ENCODE results near the gene GPA33. TPM values are rescaled to one million over a fixed set of nuclear protein-coding genes. Genes with fewer than 3 reads are reported as not detected.

Gene GPA33
- 0.27 and 0.31 TPM in 2 replicates for total RNA-seq (2013; cell fraction: nucleolus; rRNA removed)
- total RNA-seq (2014; rRNA removed) (0.22 and 0.23 TPM in 2 replicates), total RNA-seq (2014; rRNA removed; fragmentation: Illumina TruSeq; extraction: Trizol) (0.13 and 0.14 TPM in 2 replicates), total RNA-seq (2021) (0.21 and 0.88 TPM in 2 replicates), polyA plus RNA-seq (2011; rRNA removed) (0.10 TPM in 1 of 2 replicates, not detected in the other), polyA plus RNA-seq (2014; fragmentation: Illumina TruSeq; extraction: Trizol) (0.12 and 0.25 TPM in 2 replicates), polyA plus RNA-seq (2014; fragmentation: Nextera tagmentation; extraction: Ambion mirVana) (under 1 TPM in 1 of 2 experiments, not detected in 1; 0.09 TPM), polyA plus RNA-seq (2014; rRNA removed) (0.14 and 0.27 TPM in 2 replicates), polyA plus RNA-seq (2016; fragmentation: Nextera tagmentation; extraction: Ambion mirVana) (under 1 TPM; 0.21 to 0.24 TPM), polyA minus RNA-seq (2011; rRNA and poly(A)+ RNA removed) (not detected in 2 replicates), Bru-seq, nascent RNA (percentile 25 among the genes with signal in this experiment), BruChase-seq, experiment 1, labeled RNA remaining after a 6-hour chase (percentile 14 among the genes with signal in this experiment), BruChase-seq, experiment 2, labeled RNA remaining after a 2-hour chase (percentile 12 among the genes with signal in this experiment)
- 0.12 TPM for polyA plus RNA-seq (2011; ENCODE audit: low read depth)
- polyA plus RNA-seq (2011; cell fraction: cytosol; rRNA removed) = 0.03 TPM in 1 of 2 replicates, not detected in the other
- 0.06 and 0.07 TPM in 2 replicates for polyA plus RNA-seq (2011; cell fraction: nucleus; rRNA removed)
- 0.22 and 0.39 TPM in 2 replicates for polyA plus RNA-seq (2012)
- not detected in 2 replicates for polyA minus RNA-seq (2011; cell fraction: cytosol; rRNA and poly(A)+ RNA removed)
- polyA minus RNA-seq (2011; cell fraction: nucleus; rRNA and poly(A)+ RNA removed) = not detected in 2 replicates
- long read RNA-seq, experiment 1 = 0 reads
- long read RNA-seq, experiment 2 = 0 reads

GRCh38 chr1:167090314-167090942 is at the start of gene GPA33:
Gene GPA33, minus strand, starts transcription at chr1:167090377. Its CDS starts 90 bp downstream, at chr1:167090287.
- H3K27me3 ChIP-seq (replicated peaks in 1 of 2; ENCODE audit: control insufficient read depth in 2 of 2, insufficient read depth in 2 of 2, low read length in 1 of 2) = no peaks in the 10 kb centered on the region
- H3K4me2 ChIP-seq (ENCODE audit: control insufficient read depth, insufficient read depth) = peak within 1 kb of the TSS; percentile 35; the same call in 1 of the 2 replicates
- WGBS (ENCODE audit: insufficient coverage, insufficient replicate concordance, low lambda C conversion rate, missing lambda C conversion rate) = 9% methylated on average over 1 of the region's 1 CpG
- ChIA-PET SMC1A (ENCODE audit: uncharacterized antibody, unreplicated experiment) (interaction anchor here (1.2 to 2.3 kb wide), 4 partner anchors 8 to 37 kb away, joined by 3 to 7 read pairs (median 4); no protein-coding TSS in a partner anchor), RAD21 (ENCODE audit: unreplicated experiment) (interaction anchor here (1.2 kb wide), 1 partner anchor 35 kb away, joined by 3 read pairs; no protein-coding TSS in a partner anchor), POLR2A (interaction anchor here (1.4 kb wide), 1 partner anchor 19 kb away, joined by 4 read pairs; no protein-coding TSS in a partner anchor), CTCF (interaction anchor here (0.6 to 1.2 kb wide), 3 partner anchors 9 to 1317 kb away, joined by 3 read pairs; no protein-coding TSS in a partner anchor)
- H3K4me1 ChIP-seq (ENCODE audit: control insufficient read depth, insufficient read depth, low read length) = peaks cover 11% of the 10 kb centered on the region
- ATAC-seq = peak; percentile 76
- no peak within 1 kb of the TSS for H3K9ac ChIP-seq (ENCODE audit: control insufficient read depth, insufficient read depth, low read length)
- no peaks in the 10 kb centered on the region for H3K9me3 ChIP-seq (replicated peaks; ENCODE audit: control insufficient read depth, insufficient read depth, low read length)
- H3K36me3 ChIP-seq (ENCODE audit: control insufficient read depth in 2 of 2, insufficient read depth in 2 of 2, low read length in 1 of 2) = no peaks in the 10 kb centered on the region
- no TSS peak for BruUV-seq (replicated peaks)
- H3K4me3 ChIP-seq = no peak within 1 kb of the TSS
- in situ Hi-C loops (cut with MboI) (no loop called here), intact Hi-C loops (cut with micrococcal nuclease; ENCODE audit: unreplicated experiment) (no loop called here)
- DNase-seq (ENCODE audit: low read depth, low spot score) = no peak
- H3K27ac ChIP-seq (ENCODE audit: control insufficient read depth, insufficient read depth) = peak within 1 kb of the TSS; percentile 13; the same call in 1 of the 2 replicates
- FAIRE-seq = peak; percentile 78
- H2AFZ ChIP-seq (ENCODE audit: control insufficient read depth, low read depth, low read length) = peak within 1 kb of the TSS; percentile 75
- H4K20me1 ChIP-seq (ENCODE audit: control insufficient read depth, insufficient read depth) = no peaks in the 10 kb centered on the region
- no peaks in the 10 kb centered on the region for H3K79me2 ChIP-seq (ENCODE audit: control insufficient read depth, insufficient read depth, low read length)
- TF ChIP-seq BACH1 (IDR thresholded peaks at IDR 0.05; ENCODE audit: borderline replicate concordance) (no peak), RAD51 (IDR thresholded peaks at IDR 0.05) (peak; percentile 62; the same call in 1 of the 2 replicates), SRF (IDR thresholded peaks at IDR 0.05; ENCODE audit: low read depth in 2 of 2, low read length in 2 of 2) (0 out of 4 replicates have a peak, but pooled peaks of 1 of the 2 experiments have one; percentile 33), IKZF2 (IDR thresholded peaks at IDR 0.05) (0 out of 4 replicates have a peak, but pooled peaks of 1 of the 2 experiments have one; percentile 23), ZNF217 (IDR thresholded peaks at IDR 0.05) (no peak), ATF2 (IDR thresholded peaks at IDR 0.05; ENCODE audit: low read length) (no peak), RBBP5 (conservative IDR thresholded peaks at IDR 0.05) (no peak), RB1 (IDR thresholded peaks at IDR 0.05; ENCODE audit: borderline replicate concordance) (no peak)
- TF ChIP-seq, protein P1, sequence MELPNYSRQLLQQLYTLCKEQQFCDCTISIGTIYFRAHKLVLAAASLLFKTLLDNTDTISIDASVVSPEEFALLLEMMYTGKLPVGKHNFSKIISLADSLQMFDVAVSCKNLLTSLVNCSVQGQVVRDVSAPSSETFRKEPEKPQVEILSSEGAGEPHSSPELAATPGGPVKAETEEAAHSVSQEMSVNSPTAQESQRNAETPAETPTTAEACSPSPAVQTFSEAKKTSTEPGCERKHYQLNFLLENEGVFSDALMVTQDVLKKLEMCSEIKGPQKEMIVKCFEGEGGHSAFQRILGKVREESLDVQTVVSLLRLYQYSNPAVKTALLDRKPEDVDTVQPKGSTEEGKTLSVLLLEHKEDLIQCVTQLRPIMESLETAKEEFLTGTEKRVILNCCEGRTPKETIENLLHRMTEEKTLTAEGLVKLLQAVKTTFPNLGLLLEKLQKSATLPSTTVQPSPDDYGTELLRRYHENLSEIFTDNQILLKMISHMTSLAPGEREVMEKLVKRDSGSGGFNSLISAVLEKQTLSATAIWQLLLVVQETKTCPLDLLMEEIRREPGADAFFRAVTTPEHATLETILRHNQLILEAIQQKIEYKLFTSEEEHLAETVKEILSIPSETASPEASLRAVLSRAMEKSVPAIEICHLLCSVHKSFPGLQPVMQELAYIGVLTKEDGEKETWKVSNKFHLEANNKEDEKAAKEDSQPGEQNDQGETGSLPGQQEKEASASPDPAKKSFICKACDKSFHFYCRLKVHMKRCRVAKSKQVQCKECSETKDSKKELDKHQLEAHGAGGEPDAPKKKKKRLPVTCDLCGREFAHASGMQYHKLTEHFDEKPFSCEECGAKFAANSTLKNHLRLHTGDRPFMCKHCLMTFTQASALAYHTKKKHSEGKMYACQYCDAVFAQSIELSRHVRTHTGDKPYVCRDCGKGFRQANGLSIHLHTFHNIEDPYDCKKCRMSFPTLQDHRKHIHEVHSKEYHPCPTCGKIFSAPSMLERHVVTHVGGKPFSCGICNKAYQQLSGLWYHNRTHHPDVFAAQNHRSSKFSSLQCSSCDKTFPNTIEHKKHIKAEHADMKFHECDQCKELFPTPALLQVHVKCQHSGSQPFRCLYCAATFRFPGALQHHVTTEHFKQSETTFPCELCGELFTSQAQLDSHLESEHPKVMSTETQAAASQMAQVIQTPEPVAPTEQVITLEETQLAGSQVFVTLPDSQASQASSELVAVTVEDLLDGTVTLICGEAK (IDR thresholded peaks at IDR 0.05; ENCODE audit: borderline replicate concordance) = no peak
- TF ChIP-seq, protein P2, sequence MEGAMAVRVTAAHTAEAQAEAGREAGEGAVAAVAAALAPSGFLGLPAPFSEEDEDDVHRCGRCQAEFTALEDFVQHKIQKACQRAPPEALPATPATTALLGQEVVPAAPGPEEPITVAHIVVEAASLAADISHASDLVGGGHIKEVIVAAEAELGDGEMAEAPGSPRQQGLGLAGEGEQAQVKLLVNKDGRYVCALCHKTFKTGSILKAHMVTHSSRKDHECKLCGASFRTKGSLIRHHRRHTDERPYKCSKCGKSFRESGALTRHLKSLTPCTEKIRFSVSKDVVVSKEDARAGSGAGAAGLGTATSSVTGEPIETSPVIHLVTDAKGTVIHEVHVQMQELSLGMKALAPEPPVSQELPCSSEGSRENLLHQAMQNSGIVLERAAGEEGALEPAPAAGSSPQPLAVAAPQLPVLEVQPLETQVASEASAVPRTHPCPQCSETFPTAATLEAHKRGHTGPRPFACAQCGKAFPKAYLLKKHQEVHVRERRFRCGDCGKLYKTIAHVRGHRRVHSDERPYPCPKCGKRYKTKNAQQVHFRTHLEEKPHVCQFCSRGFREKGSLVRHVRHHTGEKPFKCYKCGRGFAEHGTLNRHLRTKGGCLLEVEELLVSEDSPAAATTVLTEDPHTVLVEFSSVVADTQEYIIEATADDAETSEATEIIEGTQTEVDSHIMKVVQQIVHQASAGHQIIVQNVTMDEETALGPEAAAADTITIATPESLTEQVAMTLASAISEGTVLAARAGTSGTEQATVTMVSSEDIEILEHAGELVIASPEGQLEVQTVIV (IDR thresholded peaks at IDR 0.05; ENCODE audit: borderline replicate concordance, partially characterized antibody) = no peak
